HCT116 (cell line): ENCODE data around the gene TMEM59L. TPM values are rescaled to one million over a fixed set of nuclear protein-coding genes. Genes with fewer than 3 reads are reported as not detected.

Source experiments
- ATAC-seq: fragments of 200-7000 bp; cut with Tn5 transposase; 2 replicates; pipeline ENCODE4 v1.9.1; 2020; ENCODE audit warnings: mild to moderate bottlenecking, moderate library complexity
- BruUV-seq: library from RNA; stranded (reverse); fragments of 400-500 nt; replicated peaks from 2 replicates; lab custom pipeline; 2021; lab: Mats Ljungman, UMichigan
- CTCF ChIA-PET: fragments of 300-600 bp; sonication (Branson Sonifier 250); formaldehyde crosslinking; loops from one replicate; lab custom pipeline; 2021; ENCODE audit warnings: antibody characterized with exemption; lab: Charles Lee
- POLR2A ChIA-PET: fragments of 300-600, 350-600 bp; sonication (Branson Sonifier 250); formaldehyde crosslinking; loops from one replicate; lab custom pipeline; 2021; ENCODE audit warnings: antibody characterized with exemption; lab: Charles Lee
- RAD21 ChIA-PET, 2 experiments: fragments of 300-600 bp; sonication (Branson Sonifier 250); formaldehyde crosslinking; loops; one replicate each; lab custom pipeline; 2023; ENCODE audit warnings: low total read pairs in 2 of 2; ENCODE audit not compliant: uncharacterized antibody in 2 of 2, unreplicated experiment in 2 of 2, low non-redundant PET in 1 of 2; lab: Charles Lee
- DNase-seq: peaks from one replicate; pipeline ENCODE4 v3.0.0-alpha.2; 2010; ENCODE audit warnings: low read depth, low spot score
- H2AFZ ChIP-seq: fragments of 200-600 bp; shearing (Covaris generic), sonication (generic); 2 replicates; pipeline ENCODE4 v1.6.1; 2017; ENCODE audit warnings: low read depth, mixed run types, mixed read lengths, antibody characterized with exemption, low read length; ENCODE audit not compliant: poor library complexity, severe bottlenecking
- H3K27ac ChIP-seq: 2 replicates; pipeline ENCODE4 v1.5.1; 2012; ENCODE audit warnings: low read depth, low read length
- H3K27me3 ChIP-seq: fragments of 200-600 bp; sonication (generic); 2 replicates; pipeline ENCODE4 v1.6.1; 2016; ENCODE audit warnings: mixed run types, low read length, mixed read lengths; ENCODE audit not compliant: insufficient read depth
- H3K36me3 ChIP-seq, 2 experiments: fragments of 200-500 bp in 1 of 2; fragments of 200-600 bp in 1 of 2; sonication (Bioruptor generic) in 1 of 2; sonication (generic) in 1 of 2; 2 replicates each; pipeline versions ENCODE4 v1.5.1 to v1.6.1; 2014 to 2016; ENCODE audit warnings: low read length in 2 of 2, inconsistent platforms in 1 of 2, mixed read lengths in 1 of 2, mixed run types in 1 of 2; ENCODE audit not compliant: insufficient read depth in 2 of 2, control insufficient read depth in 1 of 2
- H3K4me1 ChIP-seq, 2 experiments: fragments of 200-600 bp in 1 of 2; sonication (generic) in 1 of 2; 2 replicates each; pipeline versions ENCODE4 v1.5.1 to v1.6.1; 2012 to 2017; ENCODE audit warnings: low read length in 2 of 2, inconsistent platforms in 1 of 2, mild to moderate bottlenecking in 1 of 2, mixed read lengths in 1 of 2, mixed run types in 1 of 2, moderate library complexity in 1 of 2; ENCODE audit not compliant: insufficient read depth in 2 of 2, control insufficient read depth in 1 of 2
- H3K4me2 ChIP-seq: fragments of 200-600 bp; sonication (generic); 2 replicates; pipeline ENCODE4 v1.6.1; 2017; ENCODE audit warnings: mixed run types, low read length, mixed read lengths
- H3K4me3 ChIP-seq, 2 experiments: fragments of 200-600 bp in 1 of 2; sonication (generic) in 1 of 2; replicated peaks in 1 of 2; 2 replicates each; pipeline ENCODE4 v1.5.1; 2011 to 2016; ENCODE audit warnings: low read length in 2 of 2, control low read depth in 1 of 2, low read depth in 1 of 2, mild to moderate bottlenecking in 1 of 2, mixed read lengths in 1 of 2, mixed run types in 1 of 2
- H3K79me2 ChIP-seq: fragments of 200-600 bp; sonication (generic); 2 replicates; pipeline ENCODE4 v1.6.1; 2017; ENCODE audit warnings: mild to moderate bottlenecking, mixed run types, low read length, moderate library complexity, mixed read lengths; ENCODE audit not compliant: insufficient read depth
- H3K9ac ChIP-seq: fragments of 200-600 bp; sonication (generic); 2 replicates; pipeline ENCODE4 v1.6.1; 2016; ENCODE audit warnings: low read length, mixed read lengths
- H3K9me2 ChIP-seq: fragments of 200-600 bp; sonication (generic), shearing (Covaris generic); 2 replicates; pipeline ENCODE4 v1.6.1; 2017; ENCODE audit warnings: mixed run types, mild to moderate bottlenecking, moderate library complexity; ENCODE audit not compliant: insufficient read depth
- H3K9me3 ChIP-seq, 2 experiments: fragments of 200-500 bp in 1 of 2; fragments of 200-600 bp in 1 of 2; sonication (Bioruptor generic) in 1 of 2; sonication (generic) in 1 of 2; 2 replicates each; pipeline ENCODE4 v1.6.1; 2014 to 2017; ENCODE audit warnings: low read length in 2 of 2, mixed read lengths in 2 of 2, inconsistent platforms in 1 of 2, low read depth in 1 of 2, mild to moderate bottlenecking in 1 of 2, mixed run types in 1 of 2, moderate library complexity in 1 of 2; ENCODE audit not compliant: control insufficient read depth in 1 of 2, insufficient read depth in 1 of 2
- H4K20me1 ChIP-seq: fragments of 200-600 bp; sonication (generic), shearing (Covaris generic); 2 replicates; pipeline ENCODE4 v1.6.1; 2017; ENCODE audit warnings: mixed run types, mild to moderate bottlenecking, moderate library complexity; ENCODE audit not compliant: insufficient read depth
- CTCF ChIP-seq, 3 experiments: fragments of 200-600 bp in 1 of 3; sonication (generic) in 1 of 3; IDR thresholded peaks in 2 of 3; conservative IDR thresholded peaks in 1 of 3; 2 replicates each; pipeline ENCODE4 v1.5.1; 2012 to 2017; ENCODE audit warnings: low read depth in 2 of 3, low read length in 2 of 3, antibody characterized with exemption in 1 of 3, borderline replicate concordance in 1 of 3, control low read depth in 1 of 3, mild to moderate bottlenecking in 1 of 3, mixed read lengths in 1 of 3, mixed run types in 1 of 3, moderate library complexity in 1 of 3; ENCODE audit not compliant: insufficient read depth in 1 of 3
- EGR1 ChIP-seq: IDR thresholded peaks from 2 replicates; pipeline ENCODE4 v1.6.1; 2012; ENCODE audit warnings: low read depth
- EZH2 ChIP-seq: fragments of 200-600 bp; sonication (generic); IDR thresholded peaks from 2 replicates; pipeline ENCODE4 v1.6.1; 2017; ENCODE audit warnings: antibody characterized with exemption, mixed run types
- EZH2phosphoT487 ChIP-seq: fragments of 200-600 bp; IDR thresholded peaks from 2 replicates; pipeline ENCODE4 v1.6.1; 2018; ENCODE audit warnings: antibody characterized with exemption, borderline replicate concordance
- FOSL1 ChIP-seq: IDR thresholded peaks from 2 replicates; pipeline ENCODE4 v1.6.1; 2012; ENCODE audit warnings: low read depth
- JUND ChIP-seq: IDR thresholded peaks from 2 replicates; pipeline ENCODE4 v1.6.1; 2012
- POLR2A ChIP-seq: IDR thresholded peaks from 2 replicates; pipeline ENCODE4 v1.7.0; 2011; ENCODE audit warnings: borderline replicate concordance; ENCODE audit not compliant: insufficient read depth, insufficient read length; ENCODE audit errors: extremely low read depth
- POLR2AphosphoS5 ChIP-seq: IDR thresholded peaks from 2 replicates; pipeline ENCODE4 v1.6.1; 2011; ENCODE audit warnings: mild to moderate bottlenecking, low read depth, low read length, moderate library complexity
- RAD21 ChIP-seq: IDR thresholded peaks from 2 replicates; pipeline ENCODE4 v1.6.1; 2012; ENCODE audit warnings: low read depth, mild to moderate bottlenecking
- SIN3A ChIP-seq: IDR thresholded peaks from 2 replicates; pipeline ENCODE4 v1.6.1; 2012; ENCODE audit warnings: low read depth
- SP1 ChIP-seq: IDR thresholded peaks from 2 replicates; pipeline ENCODE4 v1.6.1; 2012; ENCODE audit warnings: low read depth
- SRF ChIP-seq: IDR thresholded peaks from 2 replicates; pipeline ENCODE4 v1.6.1; 2012; ENCODE audit warnings: low read depth
- YY1 ChIP-seq: IDR thresholded peaks from 2 replicates; pipeline ENCODE4 v1.6.1; 2011; ENCODE audit warnings: low read length, low read depth, moderate library complexity, mild to moderate bottlenecking; ENCODE audit not compliant: insufficient replicate concordance; ENCODE audit errors: extremely low read depth
- ZNF274 ChIP-seq: fragments of 200-500 bp; sonication (Bioruptor generic); IDR thresholded peaks from 2 replicates; pipeline ENCODE4 v1.6.1; 2014; ENCODE audit warnings: mild to moderate bottlenecking, low read depth, low read length, inconsistent platforms
- intact Hi-C: fragments of 100-400 bp; cut with micrococcal nuclease; formaldehyde crosslinking; loops from 2 replicates; pipeline ENCODE4 v1.10.0; 2022
- total RNA-seq: library from RNA; stranded (reverse); gene quantifications from one replicate; pipeline ENCODE4 v1.2.1, GENCODE V29; 2021; ENCODE audit not compliant: unreplicated experiment
- TF ChIP-seq, protein P1 (sequence below): IDR thresholded peaks from 2 replicates; pipeline ENCODE4 v1.6.1; 2012
- TF ChIP-seq, protein P2 (sequence below): IDR thresholded peaks from 2 replicates; pipeline ENCODE4 v1.6.1; 2011; ENCODE audit warnings: mild to moderate bottlenecking, low read length, moderate library complexity; ENCODE audit not compliant: insufficient replicate concordance; ENCODE audit errors: extremely low read depth

Gene TMEM59L
- total RNA-seq, 1 experiment from 2014 or later, result 14.3 TPM

GRCh38 chr19:18587962-18588610 is 24.6 kb upstream of the TMEM59L start:
- Histone ChIP-seq H3K27ac (peak overlapping the region; percentile 100), H3K79me2 (peaks cover 13% of the 10 kb centered on the region; the same call in 1 of the 2 replicates), H4K20me1 (no peaks in the 10 kb centered on the region), H3K4me1 (peaks cover 13 to 28% of the 10 kb centered on the region in 2 experiments), H3K36me3 (0 out of 4 replicates have a peak, but pooled peaks cover 0 to 4% of the 10 kb centered on the region in 2 experiments), H2AFZ (no peak overlapping the region), H3K9ac (peak overlapping the region; percentile 97), H3K4me2 (peak overlapping the region; percentile 88), H3K4me3 (peak overlapping the region; percentile 67 to 89), H3K27me3 (no peaks in the 10 kb centered on the region), H3K9me3 (no peaks in the 10 kb centered on the region), H3K9me2 (no peaks in the 10 kb centered on the region)
- POLR2A ChIA-PET, result interaction anchor here (0.7 to 4.3 kb wide), 2 partner anchors 17 to 103 kb away, joined by 4 to 23 read pairs; partner anchors contain the start of gene UBA52
- TSS peak; percentile 46 for BruUV-seq
- TF ChIP-seq YY1 (no peak), POLR2AphosphoS5 (no peak), CTCF (IDR thresholded peaks at IDR 0.05 in 2 of 3, conservative IDR thresholded peaks at IDR 0.05 in 1 of 3; ENCODE audit: borderline replicate concordance in 1 of 3, insufficient read depth in 1 of 3, low read depth in 2 of 3, low read length in 2 of 3) (no peak), POLR2A (no peak), EGR1 (no peak), FOSL1 (no peak), RAD21 (no peak), SP1 (no peak), SIN3A (no peak), EZH2phosphoT487 (no peak), EZH2 (no peak), JUND (no peak), SRF (no peak), ZNF274 (no peak)
- TF ChIP-seq, protein P1, sequence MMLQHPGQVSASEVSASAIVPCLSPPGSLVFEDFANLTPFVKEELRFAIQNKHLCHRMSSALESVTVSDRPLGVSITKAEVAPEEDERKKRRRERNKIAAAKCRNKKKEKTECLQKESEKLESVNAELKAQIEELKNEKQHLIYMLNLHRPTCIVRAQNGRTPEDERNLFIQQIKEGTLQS, result no peak
- TF ChIP-seq, protein P2, sequence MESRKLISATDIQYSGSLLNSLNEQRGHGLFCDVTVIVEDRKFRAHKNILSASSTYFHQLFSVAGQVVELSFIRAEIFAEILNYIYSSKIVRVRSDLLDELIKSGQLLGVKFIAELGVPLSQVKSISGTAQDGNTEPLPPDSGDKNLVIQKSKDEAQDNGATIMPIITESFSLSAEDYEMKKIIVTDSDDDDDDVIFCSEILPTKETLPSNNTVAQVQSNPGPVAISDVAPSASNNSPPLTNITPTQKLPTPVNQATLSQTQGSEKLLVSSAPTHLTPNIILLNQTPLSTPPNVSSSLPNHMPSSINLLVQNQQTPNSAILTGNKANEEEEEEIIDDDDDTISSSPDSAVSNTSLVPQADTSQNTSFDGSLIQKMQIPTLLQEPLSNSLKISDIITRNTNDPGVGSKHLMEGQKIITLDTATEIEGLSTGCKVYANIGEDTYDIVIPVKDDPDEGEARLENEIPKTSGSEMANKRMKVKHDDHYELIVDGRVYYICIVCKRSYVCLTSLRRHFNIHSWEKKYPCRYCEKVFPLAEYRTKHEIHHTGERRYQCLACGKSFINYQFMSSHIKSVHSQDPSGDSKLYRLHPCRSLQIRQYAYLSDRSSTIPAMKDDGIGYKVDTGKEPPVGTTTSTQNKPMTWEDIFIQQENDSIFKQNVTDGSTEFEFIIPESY, result no peak
- DNase-seq (no peak), ATAC-seq (no peak)
- RAD21 ChIA-PET, result interaction anchor here in 1 of 2 experiments (1.7 kb wide), 1 partner anchor 16 kb away, joined by 4 read pairs; the partner anchor contains the start of gene UBA52
- intact Hi-C loops, result loop anchor here (2.0 kb wide), 1 partner anchor 89 kb away; no protein-coding TSS in a partner anchor
- CTCF ChIA-PET, result interaction anchor here (0.7 to 7.5 kb wide), 5 partner anchors 17 to 259 kb away, joined by 3 to 39 read pairs (median 5); partner anchors contain the start of gene UBA52
